Measurements from ENCODE around the gene CHCHD5. TPM values are rescaled to one million over a fixed set of nuclear protein-coding genes. Genes with fewer than 3 reads are reported as not detected.
"Not testable (repeated sequence)": the region's sequence is repeated elsewhere in the genome, so short reads cannot be mapped to it uniquely, and the experiment has no call there.

CHCHD5 gene
- 10 to 100 TPM; 12.7 to 23.8 TPM for total RNA-seq
- long read RNA-seq, donor 1, transcript CHCHD5-201 (4 exons, 691 nt): major isoform, 5 of 8 reads
- long read RNA-seq, donor 1, partial matches to known transcripts: 0 of 8 reads
- long read RNA-seq, donor 1, other reads (novel, unspliced or antisense): 3 of 8 reads
- long read RNA-seq, donor 2, partial matches to known transcripts: 0 of 4 reads
- long read RNA-seq, donor 2, other reads (novel, unspliced or antisense): 3 of 4 reads

- intact Hi-C loops (cut with DNase I): loop anchor here in 1 of 2 donors (1.0 kb wide), 1 partner anchor 12 kb away; no protein-coding TSS in a partner anchor
- DNase-seq (ENCODE audit: low spot score): peak; percentile 99
These were observed at the start of gene CHCHD5 for GRCh38 chr2:112584134-112584890. Gene CHCHD5 (plus strand): TSS chr2:112584609. CDS start chr2:112584648, 39 bp downstream.

GRCh38 chr2:112534826-112535225 lies 49.6 kb upstream of the CHCHD5 start:
- intact Hi-C loops (cut with DNase I): no loop called here
- no peak for DNase-seq (ENCODE audit: low spot score)

GRCh38 chr2:112536665-112537064 lies 47.7 kb upstream of the CHCHD5 start:
- DNase-seq (ENCODE audit: low spot score): not testable (repeated sequence)

GRCh38 chr2:112539306-112539705 lies 45.1 kb upstream of the CHCHD5 start:
- intact Hi-C loops (cut with DNase I): no loop called here
- DNase-seq (ENCODE audit: low spot score): no peak

More at GRCh38 chr2:112536665-112537064, 47.7 kb upstream of the CHCHD5 start:
- intact Hi-C loops (cut with DNase I): not testable (repeated sequence)

GRCh38 chr2:112540906-112541305 lies 43.5 kb upstream of the CHCHD5 start:
- intact Hi-C loops (cut with DNase I): no loop called here

GRCh38 chr2:112541315-112542122 lies 42.9 kb upstream of the CHCHD5 start:
- intact Hi-C loops (cut with DNase I): no loop called here
- DNase-seq (ENCODE audit: low spot score): peak; percentile 92

More at GRCh38 chr2:112540906-112541305, 43.5 kb upstream of the CHCHD5 start:
- DNase-seq (ENCODE audit: low spot score): no peak

DNA sequence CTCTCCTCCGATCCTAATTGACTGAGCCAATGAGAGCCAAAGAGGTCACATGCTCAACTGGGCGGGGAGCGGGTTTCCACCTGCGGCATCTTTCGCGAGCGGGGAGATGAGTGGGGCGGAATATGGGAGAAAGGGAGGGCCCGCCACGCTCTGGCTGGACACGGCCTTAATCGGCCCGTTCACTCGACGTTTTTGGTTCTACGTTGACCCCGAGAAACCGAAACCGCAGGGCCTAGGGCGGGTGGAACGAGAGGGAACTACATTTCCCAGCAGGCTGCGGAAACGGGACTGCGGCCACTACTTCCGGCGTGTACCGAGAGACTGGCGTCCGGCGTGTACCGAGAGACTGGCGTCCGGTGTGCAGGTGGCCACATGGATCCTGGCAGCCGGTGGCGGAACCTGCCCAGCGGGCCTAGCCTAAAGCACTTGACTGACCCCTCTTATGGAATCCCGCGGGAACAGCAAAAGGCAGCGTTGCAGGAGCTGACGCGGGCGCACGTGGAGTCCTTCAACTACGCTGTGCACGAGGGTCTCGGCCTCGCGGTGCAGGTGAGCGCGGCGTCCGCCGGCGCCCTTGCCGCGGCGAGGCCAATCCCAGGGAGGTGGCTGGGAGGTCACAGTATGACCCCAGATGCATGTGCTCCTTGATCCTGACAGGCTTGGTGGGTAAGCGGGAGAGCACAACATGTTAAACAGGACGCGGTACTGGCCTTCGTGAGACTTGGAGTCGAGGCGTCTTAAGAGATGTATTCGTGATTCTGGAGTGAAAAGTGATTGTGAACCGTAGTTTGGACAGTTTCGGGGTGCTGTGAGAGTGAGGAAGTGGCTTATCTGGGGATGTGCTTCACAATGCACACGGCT lies 42.1 kb upstream of the CHCHD5 start, which contains the start of gene POLR1B:
POLR1B (plus strand) TSS at position 343 of the 861 bp plus-strand sequence; CDS start at position 373, 30 bp downstream.
- peak; percentile 96 for DNase-seq (ENCODE audit: low spot score)
- intact Hi-C loops (cut with DNase I): no loop called here

- no peak for DNase-seq (ENCODE audit: low spot score)
- intact Hi-C loops (cut with DNase I): no loop called here
These were observed 41.3 kb upstream of the CHCHD5 start for GRCh38 chr2:112542984-112543661.

DNA sequence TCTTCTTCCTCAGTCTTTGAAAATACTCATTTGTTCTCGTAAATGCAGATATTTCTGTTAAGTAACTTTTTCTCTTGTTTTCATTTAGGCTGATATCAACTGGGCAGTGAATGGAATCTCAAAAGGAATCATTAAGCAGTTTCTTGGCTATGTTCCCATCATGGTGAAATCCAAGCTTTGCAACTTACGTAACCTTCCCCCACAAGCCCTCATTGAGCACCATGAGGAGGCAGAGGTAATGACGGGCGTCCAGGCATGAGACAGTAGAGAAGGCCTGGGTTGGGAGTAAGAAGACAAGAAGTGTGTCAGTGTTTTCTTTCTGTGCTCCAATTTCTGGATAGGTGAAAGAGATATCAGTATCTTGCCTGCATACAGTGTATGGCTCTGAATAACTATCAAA lies 37.1 kb upstream of the CHCHD5 start:
- intact Hi-C loops (cut with DNase I): no loop called here
- no peak for DNase-seq (ENCODE audit: low spot score)

- intact Hi-C loops (cut with DNase I): no loop called here
- no peak for DNase-seq (ENCODE audit: low spot score)
These were observed 35.4 kb upstream of the CHCHD5 start for GRCh38 chr2:112548980-112549379.

GRCh38 chr2:112566104-112566503 lies 18.3 kb upstream of the CHCHD5 start:
- DNase-seq (ENCODE audit: low spot score): no peak
- intact Hi-C loops (cut with DNase I): no loop called here

DNA sequence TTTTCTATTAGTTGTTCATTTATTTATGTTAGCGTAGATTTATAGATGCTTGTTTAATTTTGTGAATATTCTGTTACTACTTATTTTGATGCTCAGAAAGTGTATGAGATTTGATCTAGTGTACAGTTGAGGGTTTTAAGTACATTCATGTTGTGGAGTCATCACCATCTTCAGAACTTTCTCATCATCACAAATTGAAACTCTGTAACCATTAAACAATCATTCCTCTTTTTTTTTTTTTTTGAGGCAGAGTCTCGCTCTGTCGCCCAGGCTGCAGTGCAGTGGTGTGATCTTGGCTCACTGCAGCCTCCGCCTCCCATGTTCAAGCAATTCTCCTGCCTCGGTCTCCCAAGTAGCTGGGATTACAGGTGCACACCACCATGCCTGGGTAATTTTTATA lies 17.9 kb upstream of the CHCHD5 start:
- intact Hi-C loops (cut with DNase I); DNase-seq (ENCODE audit: low spot score): not testable (repeated sequence)

DNA sequence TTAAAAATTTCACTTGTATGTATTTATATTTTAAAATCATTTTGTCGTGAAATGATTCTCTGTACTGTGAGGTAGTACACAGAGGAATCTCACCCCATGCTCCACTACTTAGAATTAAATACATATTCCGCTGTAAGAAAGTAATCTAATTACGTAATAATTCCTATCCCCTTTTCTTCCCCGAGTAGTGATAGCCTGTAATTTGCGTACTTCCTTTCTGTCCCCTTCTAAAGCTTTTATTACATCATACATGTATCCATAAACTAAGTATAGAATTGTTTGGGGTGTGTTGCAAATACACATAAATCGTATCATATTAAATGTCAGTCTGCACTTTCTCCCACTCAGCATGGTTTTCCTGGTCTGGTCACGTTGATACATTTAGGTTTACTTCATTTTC lies 12.4 kb upstream of the CHCHD5 start:
- DNase-seq (ENCODE audit: low spot score): no peak
- intact Hi-C loops (cut with DNase I): loop anchor here in 1 of 2 donors (10.0 kb wide), 1 partner anchor 87 kb away; the partner anchor contains the start of gene TTL

DNA sequence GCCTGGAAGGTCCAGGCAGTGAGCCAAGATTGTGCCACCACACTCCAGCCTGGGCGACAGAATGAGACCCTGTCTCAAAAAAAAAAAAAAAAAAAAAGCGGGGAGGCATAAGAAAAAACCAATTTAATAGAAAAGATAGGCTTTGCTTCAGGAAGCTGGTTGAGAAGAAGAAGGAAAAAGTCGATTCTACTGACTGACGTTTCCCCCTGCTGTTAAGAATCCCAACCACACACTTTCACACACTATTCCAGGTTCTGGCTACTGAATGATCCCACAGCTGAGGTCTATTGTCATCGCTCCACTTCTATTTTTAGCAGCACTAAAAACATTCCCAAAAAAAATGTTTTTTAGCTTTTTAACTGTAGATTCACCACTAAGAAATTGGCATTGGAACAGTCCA lies 6.7 kb upstream of the CHCHD5 start:
- DNase-seq (ENCODE audit: low spot score): no peak
- intact Hi-C loops (cut with DNase I): loop anchor here in 1 of 2 donors (10.0 kb wide), 1 partner anchor 93 kb away; the partner anchor contains the start of gene TTL

DNA sequence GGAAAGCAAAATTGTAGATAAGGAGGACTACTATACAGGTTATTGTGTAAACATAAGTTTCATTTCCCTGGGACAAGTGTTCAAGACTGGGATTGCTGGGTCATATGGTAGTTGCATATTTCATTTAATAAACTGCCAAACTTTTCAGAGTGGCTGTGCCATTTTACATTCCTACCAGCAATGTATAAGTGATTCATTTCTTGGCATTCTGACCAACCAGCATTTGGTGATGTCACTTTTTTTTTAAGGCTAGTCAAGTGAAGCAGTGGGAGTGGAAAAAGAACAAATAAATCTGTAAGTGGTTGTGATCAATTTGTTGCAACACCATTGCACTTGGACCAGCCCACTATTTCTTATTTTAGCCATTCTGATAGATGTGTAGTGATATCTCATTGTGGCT lies 5.2 kb upstream of the CHCHD5 start:
- intact Hi-C loops (cut with DNase I): loop anchor here in 1 of 2 donors (10.0 kb wide), 1 partner anchor 94 kb away; the partner anchor contains the start of gene TTL
- DNase-seq (ENCODE audit: low spot score): no peak

DNA sequence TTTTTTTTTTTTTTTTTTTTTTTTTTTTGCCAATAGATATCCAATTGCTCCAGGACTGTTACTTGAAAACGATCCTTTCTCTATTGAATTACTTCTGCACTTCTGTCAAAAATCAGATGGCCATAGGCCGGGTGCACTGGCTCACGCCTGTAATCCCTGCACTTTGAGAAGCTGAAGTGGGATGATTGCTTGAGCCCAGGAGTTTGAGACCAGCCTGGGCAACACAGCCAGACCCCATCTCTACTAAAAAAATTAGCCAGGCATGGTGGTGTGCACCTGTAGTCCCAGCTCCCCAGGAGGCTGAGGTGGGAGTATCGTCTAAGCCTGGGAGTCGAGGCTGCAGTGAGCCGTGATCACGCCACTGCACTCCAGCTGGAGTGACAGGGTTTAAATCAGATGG lies 4.3 kb upstream of the CHCHD5 start:
- no peak for DNase-seq (ENCODE audit: low spot score)
- intact Hi-C loops (cut with DNase I): no loop called here

DNA sequence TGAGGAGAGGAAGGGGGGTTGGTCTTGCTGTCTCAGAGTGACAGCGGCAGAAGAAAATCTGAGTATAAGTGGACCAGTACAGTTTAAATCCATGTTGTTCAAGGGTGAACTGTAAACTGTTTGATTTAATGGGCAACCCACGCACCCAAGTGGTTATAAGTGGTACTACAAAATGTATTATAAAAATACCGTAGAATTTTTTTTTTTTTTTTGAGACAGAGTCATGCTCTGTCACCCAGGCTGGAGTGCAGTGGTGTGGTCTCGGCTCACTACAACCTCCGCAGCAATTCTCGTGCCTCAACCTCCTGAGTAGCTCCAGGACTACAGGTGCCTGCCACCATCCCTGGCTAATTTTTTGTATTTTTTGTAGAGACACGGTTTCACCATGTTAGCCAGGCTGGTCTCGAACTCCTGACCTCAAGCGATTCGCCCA lies 2.1 kb upstream of the CHCHD5 start:
- no peak for DNase-seq (ENCODE audit: low spot score)
- intact Hi-C loops (cut with DNase I): no loop called here

All from posterior vena cava (tissue), 2 donors.